ENCODE data around the gene FANCC.
"Not testable (repeated sequence)": the region's sequence is repeated elsewhere in the genome, so short reads cannot be mapped to it uniquely, and the experiment has no call there.

FANCC gene

DNA sequence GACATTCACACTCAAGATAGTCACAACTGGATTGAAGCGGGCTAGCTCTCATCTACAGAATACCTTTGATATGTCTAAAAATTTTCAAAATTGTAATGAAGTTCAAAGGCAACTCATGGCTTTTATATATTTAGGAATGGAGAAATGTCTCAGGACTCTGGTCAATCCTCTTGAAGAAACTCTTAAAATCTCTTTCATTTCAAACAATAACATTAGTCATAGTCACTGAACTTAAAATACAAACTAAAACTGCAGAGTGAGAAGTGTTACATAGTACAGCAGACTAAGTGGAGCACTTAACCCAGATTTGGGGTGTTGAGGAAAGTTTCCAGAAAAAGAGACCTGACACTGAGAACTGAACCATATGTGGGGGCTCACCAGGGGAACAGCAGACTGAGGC is 20.7 kb downstream of the FANCC start:
- no peak for DNase-seq (ENCODE audit: low spot score)
- TF ChIP-seq, protein P1, sequence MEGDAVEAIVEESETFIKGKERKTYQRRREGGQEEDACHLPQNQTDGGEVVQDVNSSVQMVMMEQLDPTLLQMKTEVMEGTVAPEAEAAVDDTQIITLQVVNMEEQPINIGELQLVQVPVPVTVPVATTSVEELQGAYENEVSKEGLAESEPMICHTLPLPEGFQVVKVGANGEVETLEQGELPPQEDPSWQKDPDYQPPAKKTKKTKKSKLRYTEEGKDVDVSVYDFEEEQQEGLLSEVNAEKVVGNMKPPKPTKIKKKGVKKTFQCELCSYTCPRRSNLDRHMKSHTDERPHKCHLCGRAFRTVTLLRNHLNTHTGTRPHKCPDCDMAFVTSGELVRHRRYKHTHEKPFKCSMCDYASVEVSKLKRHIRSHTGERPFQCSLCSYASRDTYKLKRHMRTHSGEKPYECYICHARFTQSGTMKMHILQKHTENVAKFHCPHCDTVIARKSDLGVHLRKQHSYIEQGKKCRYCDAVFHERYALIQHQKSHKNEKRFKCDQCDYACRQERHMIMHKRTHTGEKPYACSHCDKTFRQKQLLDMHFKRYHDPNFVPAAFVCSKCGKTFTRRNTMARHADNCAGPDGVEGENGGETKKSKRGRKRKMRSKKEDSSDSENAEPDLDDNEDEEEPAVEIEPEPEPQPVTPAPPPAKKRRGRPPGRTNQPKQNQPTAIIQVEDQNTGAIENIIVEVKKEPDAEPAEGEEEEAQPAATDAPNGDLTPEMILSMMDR (IDR thresholded peaks at IDR 0.05; ENCODE audit: extremely low read depth, missing control alignments): no peak

DNA sequence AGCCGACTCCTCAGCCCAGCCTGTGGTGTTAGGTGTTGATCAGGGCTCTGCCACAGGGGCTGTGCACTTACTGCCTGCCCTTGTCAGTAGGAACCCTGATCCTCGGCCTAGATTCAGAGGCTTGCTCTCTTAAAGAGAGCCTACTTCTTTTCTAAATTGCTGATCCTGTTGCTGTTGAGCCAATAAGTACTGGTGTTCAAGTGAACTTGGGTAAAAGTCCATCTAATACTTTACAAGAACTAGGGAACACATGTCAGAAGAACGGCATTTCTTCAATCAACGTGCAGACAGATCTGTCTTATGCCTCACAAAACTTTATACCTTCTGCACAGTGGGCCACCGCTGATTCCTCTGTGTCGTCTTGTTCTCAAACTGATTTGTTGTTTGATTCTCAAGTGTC is 24.2 kb downstream of the FANCC start:
- DNase-seq (ENCODE audit: low spot score): not testable (repeated sequence)

DNA sequence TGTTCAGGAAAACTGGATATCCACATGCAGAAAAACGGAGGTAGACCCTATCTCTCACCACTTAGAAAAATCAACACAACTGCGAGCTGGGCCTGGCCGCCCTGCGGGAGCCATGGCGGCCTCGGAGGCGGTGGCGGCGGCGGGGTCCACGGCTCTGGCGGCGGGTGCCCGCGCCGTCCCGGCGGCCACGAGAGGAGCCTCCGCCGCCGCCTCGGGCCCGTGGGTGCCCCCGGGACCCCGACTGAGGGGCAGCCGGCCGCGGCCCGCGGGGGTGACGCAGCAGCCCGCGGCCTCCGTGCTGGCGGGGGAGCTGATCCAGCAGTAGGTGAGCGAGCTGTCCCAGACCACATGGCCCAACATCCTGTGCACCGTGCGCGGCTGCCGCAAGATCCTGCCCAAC is 25.3 kb downstream of the FANCC start:
- DNase-seq (ENCODE audit: low spot score): no peak
- TF ChIP-seq, protein P1 (IDR thresholded peaks at IDR 0.05; ENCODE audit: extremely low read depth, missing control alignments): no peak

DNA sequence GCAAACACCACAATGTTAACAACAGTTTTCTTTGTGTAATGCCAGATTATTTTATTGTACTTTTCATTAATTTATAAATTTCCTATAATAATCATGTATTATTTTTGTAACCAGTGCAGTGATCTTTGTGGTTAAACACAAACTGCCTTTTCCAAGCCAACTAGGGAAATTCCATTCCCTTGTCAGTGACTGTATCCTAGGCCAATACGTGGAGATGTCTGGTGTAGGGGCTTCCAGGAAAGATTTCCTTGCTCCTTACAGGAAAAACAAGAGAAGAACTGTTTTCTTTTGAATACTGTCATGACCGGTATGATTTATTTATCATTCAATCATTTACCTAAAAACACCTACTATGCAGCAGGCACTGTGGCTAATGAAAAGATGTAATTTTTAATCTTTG is 31.4 kb downstream of the FANCC start:
- TF ChIP-seq, protein P1 (IDR thresholded peaks at IDR 0.05; ENCODE audit: extremely low read depth, missing control alignments): no peak
- no peak for DNase-seq (ENCODE audit: low spot score)

DNA sequence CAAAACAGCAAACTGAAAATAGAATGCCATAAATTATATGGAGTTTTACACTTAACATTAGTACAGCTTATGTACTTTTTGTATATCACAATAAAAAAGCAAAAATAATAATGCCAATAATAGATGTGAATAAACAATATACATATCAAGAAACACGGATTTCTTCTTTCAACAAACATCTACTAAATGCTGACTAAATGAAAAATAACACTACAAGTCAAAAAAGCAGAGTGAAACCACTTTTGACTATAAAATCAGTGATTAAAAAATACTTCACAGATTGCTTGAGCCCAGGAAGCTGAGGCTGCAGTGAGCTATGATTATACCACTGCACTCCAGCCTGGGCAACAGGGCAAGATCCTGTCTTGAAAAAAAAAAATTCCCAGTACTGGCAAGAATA is 32.2 kb downstream of the FANCC start:
- TF ChIP-seq, protein P1 (IDR thresholded peaks at IDR 0.05; ENCODE audit: extremely low read depth, missing control alignments): no peak
- DNase-seq (ENCODE audit: low spot score): no peak

DNA sequence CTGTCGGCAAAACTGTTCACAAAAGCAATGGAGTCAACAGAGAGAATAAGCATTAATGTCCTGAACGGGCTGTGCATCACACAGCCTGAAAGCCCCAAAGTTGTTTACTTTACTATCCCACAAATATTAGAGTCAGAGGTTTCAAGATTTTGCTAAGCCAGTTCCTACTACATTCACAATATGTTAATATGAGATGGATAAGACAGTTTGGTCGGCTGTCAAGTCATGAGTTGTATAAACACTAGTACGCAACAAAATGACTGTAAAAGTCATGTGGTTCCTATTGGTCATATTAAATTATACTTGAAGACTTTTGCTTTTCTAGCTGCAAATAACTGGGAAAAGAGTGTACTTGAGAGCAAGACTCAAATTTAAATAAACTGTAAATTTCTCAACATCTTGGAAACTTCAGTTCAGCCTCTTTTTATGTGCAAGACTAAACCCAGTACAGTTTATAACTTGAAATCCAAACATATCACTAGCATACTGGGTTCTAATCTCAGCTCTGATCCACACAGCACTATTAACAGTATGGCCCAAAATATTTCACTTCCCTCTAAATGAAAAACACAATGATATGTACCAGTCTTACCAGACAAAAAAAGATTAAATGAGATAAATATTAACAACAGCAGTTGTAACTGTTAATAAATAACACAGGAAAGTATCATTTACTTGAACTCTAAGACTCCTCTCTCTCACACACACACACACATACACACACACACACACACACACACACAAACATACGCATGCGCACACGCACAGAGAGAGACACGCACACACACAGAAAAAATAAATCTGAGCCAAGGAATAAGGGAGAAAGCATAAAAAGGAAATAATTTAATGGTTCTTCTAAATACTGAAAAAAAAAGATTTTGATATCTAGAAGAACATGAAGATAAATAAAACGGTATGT is 33.1 kb downstream of the FANCC start:
- no peak for DNase-seq (ENCODE audit: low spot score)
- TF ChIP-seq, protein P1 (IDR thresholded peaks at IDR 0.05; ENCODE audit: extremely low read depth, missing control alignments): no peak

DNA sequence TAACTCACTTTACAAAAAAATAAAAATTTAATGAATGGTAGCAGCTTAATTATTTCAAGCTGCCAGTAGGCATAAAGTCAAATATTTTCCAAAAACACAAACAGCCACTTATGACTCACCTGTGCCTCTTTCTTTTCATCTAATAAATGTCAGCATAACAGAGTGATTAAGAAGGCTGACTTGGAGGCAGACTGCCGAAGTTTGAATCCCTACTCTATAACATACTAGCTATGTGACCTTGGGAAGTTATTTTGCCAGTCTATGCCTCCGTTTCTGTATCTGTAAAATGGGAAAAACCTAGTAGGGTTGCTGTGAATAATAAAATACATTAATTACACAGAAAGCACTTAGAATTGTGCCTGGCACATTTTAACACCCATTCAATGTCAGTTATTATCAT is 33.8 kb downstream of the FANCC start:
- no peak for DNase-seq (ENCODE audit: low spot score)

More for the DNA sequence above, 33.8 kb downstream of the FANCC start:
- TF ChIP-seq, protein P1 (IDR thresholded peaks at IDR 0.05; ENCODE audit: extremely low read depth, missing control alignments): no peak

Data from GM20000 (cell line).